ENCODE results near the gene PLIN5.

The PLIN5 gene

DNA sequence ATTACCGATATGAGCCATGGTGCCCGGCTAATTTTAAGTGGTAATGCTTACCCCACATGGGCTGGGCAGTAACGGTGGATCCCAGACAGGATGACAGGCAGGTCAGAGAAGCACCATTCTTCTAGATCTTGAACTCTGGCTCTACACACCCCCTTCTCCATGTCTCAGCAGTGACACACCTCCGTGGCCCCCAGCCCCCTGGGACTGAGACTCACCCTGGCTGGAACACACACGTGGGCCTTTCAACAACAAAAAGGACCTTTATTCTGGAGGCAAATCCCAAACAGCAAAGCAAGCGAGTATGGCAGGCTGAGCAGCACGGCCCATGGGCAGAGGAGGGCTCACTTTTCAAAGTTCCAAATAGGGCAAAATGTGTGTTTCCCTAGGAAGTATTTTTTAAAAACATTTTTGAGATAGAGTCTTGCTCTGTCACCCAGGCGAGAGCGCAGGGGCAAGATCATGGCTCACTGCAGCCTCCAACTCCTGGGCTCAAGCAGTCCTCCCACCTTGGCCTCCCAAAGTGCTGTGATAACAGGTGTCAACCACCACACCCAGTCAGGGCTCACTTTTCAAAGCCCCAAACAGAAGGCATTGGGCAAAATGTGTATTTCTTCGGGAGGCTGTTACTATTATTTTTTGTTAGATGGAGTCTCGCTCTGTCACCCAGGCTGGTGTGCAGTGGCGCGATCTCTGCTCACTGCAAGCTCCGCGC lies 12.6 kb downstream of the PLIN5 start:
- DNase-seq (ENCODE audit: low read depth), result no peak

DNA sequence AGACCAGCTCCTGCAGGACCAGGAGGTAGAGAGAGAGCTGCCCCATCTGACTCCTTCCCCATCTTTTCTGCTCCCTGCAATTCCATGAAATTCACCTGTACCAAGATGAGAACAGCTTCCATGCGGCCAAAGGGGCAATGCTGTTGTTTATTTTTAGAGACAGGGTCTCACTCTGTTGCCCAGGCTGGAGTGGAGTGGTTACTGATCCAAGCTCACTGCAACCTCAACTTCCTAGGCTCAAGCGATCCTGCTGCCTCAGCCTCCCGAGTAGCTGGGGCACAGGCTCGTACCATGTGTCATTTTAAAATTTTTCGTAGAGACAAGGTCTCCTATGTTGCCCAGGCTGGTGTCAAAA lies 13.2 kb downstream of the PLIN5 start:
- no peak for DNase-seq (ENCODE audit: low read depth)

DNA sequence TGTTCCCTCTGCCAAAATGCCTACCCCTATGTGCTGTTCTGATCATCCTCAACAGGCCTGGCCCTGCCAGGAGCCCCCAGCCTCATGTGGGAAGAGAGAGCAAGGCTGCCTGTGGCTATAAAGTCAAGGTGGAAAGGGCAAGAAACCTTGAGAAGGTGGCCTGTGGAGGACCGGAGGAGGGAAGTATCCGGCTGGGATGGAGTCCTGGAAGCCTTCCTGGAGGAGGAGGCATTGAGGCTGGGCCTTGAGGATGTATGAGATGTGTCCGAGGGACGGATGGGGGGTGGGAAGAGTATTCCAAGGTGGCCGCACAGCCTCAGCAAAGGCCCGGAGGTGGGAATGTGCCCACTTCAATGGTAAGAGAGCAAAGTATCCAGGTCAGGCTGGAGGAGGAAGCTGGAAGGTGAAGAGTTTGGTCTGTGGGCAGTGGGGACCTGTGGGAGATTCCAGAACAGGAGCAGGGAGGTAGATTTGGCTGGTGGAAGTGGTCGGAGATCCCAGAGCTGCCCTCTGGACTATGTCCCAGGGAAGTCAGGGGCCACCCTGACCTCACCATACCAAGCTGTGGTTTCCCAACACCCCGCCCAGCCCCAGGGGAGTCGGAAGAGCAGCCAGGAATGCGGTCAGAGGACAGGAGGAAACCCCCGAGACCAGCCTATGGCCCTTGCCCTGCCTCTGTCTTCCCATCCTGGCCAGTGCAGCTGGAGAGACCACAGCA lies 13.7 kb downstream of the PLIN5 start:
- no peak for DNase-seq (ENCODE audit: low read depth)

DNA sequence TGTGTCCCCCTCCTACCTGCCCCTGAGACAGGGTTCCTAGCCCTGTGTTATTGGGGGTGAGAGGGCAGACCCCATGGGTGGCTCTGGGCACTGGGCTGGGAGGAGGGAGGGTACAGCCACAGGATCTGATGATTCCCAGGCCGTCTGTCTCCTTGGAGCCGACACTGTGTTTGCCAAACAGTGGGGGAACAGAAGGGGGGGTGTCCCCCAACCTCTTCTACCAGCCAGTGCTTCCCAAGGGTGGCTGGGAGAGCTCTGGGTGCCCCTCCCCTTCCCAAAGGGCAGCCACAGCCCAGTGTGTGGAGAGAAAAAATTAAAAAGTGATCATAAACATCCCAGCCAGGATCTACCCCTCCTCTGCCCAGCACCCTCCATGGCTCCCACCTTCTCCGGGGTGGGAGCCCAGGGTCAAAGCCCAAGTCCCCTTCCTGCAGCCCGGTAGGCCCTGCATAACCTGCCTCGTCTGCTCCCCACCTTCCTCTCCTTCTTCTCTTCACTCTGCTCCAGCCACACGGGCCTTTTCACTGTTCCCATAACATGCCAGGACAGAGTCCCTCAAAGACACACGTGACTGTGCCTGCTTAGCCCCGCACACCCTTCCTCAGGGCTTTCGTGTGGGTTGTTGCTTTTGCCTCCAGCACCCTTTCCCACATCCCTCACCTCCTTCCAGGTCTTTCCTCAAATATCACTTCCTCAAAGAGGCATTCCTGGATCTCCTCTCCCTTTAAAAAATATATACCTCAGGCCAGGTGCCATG lies 15.3 kb downstream of the PLIN5 start:
- DNase-seq (ENCODE audit: low read depth), result no peak

DNA sequence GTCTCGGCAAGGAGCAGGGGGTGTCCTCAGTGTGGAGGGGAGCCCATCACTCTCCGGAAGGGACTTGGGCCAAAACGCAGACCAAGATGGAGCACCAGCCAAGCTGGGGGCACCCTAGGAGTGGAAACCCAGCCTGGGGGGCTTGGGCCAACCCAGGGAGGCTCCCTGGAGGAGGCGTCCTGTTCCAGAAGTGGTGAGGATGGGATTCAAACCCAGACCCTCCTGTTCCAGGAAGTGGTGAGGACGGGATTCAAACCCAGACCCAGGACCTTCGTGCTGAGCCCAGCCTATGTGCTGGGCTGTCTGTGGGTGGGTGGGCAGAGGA lies 15.9 kb downstream of the PLIN5 start:
- DNase-seq (ENCODE audit: low read depth), result no peak

DNA sequence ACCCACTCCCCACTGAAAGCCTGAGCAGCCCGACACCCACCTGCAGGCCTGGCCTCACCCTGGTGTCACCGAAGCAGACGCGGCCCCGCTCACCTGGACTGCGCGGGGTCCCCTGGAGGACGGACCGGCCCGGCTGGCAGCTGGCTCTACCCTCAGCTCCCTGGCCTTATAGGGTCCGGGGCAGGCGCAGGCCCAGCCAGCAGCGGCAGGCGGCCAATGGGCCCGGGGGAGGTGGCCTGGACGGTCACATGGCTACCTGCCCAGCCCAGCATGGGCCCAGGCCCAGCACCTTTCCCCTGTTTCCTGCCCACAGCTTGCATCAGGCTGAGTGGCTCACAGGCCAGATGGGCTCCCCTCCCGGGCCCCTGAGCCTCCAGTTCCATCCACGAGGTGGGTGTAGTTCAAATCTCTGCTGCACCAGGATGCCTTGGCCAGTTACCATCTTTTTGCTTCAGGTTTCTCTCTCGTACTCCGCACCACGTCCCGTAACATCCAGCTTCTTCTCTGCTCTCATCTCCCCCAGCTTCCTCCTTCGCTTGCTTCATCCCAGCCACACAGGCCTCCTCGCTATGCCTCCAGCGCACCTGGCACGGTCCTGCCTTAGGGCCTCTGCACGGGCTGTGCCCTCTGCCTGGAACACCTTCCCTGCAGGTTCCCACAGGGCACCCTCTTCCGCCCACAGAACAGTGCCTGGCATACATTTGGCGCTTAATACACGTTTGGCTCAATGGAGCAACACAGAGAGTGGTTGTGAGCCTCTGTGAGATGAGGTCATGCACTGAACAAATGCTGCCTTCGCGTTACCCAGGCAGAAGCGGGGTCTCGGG lies 16.5 kb downstream of the PLIN5 start, which contains the start of gene PLIN4:
PLIN4 (minus strand) TSS at position 142 of the 827 bp plus-strand sequence. CDS start 214 bp downstream, outside the sequence.
- no peak for DNase-seq (ENCODE audit: low read depth)

DNA sequence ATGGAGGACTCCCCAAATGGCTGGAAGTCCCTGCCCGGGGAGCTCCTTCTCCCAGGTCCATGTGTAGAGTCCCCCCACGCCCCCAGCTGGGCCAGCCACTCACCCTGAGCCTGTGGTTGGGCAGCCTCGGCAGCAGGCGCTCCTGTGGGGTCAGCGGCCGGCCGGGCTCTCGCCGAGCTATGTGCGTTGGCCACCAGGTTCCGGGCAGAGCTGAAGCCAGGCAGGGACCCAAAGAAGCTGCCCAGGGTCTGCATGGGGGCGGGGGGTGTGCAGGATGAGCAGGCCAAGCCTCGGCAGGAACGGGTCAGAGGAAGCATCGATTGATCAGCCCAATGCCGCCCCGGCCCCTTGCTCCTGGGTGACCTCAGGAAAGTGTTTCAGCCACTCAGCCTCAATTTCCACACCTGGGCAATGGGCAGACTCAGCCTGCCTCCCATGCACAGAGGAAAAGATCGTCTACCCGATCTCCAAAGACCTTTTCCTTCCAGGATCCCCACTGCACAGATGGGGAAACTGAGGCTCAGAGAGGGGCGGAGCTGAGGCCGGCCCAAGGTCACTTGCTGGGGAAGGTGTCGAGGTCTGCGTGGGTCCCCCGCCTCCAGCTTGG lies 17.5 kb downstream of the PLIN5 start:
- DNase-seq (ENCODE audit: low read depth), result no peak

DNA sequence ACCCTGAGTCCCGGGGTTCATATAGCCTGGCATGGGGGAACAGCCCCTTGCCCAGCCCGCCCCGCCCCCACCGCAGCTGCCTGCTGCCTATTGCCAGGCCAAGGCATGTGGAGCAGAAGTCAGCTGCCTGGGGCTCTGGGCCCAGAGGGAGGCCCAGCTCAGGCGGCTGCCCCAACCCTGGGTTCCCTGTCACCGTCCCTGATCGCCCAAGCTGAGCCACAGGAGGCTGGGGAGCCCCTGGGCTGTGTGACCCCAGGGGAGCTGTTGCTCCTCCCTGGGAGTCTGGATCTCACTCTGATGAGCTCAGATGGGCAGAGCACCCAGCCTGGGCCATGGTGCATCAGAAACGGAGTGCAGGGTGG lies 18.1 kb downstream of the PLIN5 start:
- DNase-seq (ENCODE audit: low read depth), result no peak

DNA sequence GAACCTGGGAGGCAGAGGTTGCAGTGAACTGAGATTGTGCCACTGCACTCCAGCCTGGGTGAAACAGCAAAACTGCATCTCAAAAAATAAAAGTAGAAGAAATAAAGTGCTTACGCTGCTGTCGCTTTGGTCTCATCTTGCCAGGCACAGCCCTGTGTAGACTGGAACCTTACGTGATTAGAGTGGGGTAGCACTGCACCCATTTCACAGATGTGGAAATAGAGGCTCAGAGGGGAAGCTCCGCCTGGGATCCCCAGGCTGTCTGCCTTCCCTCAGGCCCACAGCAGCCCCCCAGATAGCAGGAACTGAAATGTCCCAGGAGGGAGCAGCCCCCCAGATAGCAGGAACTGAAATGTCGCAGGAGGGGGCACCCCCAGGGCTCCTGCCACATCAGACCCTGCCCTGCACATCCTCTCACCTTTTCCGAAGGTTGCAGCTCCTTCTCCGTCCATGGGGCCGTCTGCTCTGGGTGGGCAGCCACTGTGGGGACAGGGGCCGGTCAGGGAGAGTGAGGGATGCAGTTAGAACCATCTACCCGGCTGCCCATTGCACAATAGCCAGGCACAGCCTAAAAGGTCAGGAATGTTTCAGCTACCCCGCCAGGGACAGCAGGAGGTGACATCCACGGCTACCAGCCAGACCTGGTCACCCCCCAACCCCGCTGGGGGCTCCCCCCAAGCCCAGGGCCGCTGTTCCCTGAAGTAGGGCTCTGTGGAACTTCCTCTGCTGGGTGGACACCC lies 18.7 kb downstream of the PLIN5 start:
- no peak for DNase-seq (ENCODE audit: low read depth)

DNA sequence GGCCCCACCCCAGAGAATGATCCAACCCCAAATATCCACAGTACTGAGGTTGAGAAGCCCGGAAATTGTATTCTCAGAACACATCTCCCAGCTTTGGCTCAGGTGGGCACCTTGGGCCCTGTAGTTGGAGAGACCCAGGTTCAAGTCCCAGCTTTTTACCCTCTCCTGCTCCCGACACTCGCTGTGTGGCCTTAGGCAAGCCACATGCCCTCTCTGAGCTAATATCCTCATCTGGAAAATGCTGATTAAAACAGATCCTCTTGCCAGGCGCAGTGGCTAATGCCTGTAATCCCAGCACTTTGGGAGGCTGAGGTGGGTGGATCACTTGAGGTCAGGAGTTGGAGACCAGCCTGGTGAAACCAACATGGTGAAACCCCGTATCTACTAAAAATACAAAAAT lies 19.3 kb downstream of the PLIN5 start:
- no peak for DNase-seq (ENCODE audit: low read depth)

DNA sequence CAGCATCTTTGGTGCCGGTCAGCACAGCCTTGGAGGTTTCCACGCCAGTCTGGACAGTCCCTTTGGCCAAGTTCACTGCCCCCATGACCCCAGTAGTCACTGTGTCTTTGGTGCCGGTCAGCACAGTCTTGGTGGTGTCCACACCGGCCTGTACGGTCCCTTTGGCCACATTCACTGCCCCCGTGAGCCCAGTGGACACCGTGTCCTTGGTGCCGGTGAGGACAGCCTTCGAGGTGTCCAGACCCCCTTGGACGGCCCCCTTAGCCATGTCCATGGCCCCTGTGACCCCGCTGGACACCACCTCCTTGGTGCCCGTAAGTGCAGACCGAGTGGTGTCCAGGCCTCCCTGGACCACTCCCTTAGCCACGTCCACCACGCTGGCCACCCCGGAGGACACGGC lies 21.8 kb downstream of the PLIN5 start:
- no peak for DNase-seq (ENCODE audit: low read depth)

DNA sequence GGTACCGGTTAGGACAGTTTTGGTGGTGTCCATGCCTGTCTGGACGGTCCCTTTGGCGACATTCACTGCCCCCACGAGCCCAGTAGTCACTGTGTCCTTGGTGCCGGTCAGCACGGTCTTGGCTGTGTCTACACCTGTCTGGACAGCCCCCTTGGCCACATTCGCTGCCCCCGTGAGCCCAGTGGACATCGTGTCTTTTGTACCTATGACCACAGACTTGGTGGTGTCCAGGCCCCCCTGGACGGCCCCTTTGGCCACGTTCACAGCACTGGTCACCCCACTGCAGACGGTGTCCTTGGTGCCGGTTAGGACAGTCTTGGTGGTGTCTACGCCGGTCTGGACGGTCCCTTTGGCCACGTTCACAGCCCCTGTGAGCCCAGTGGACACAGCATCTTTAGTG lies 23.0 kb downstream of the PLIN5 start:
- no peak for DNase-seq (ENCODE audit: low read depth)

DNA sequence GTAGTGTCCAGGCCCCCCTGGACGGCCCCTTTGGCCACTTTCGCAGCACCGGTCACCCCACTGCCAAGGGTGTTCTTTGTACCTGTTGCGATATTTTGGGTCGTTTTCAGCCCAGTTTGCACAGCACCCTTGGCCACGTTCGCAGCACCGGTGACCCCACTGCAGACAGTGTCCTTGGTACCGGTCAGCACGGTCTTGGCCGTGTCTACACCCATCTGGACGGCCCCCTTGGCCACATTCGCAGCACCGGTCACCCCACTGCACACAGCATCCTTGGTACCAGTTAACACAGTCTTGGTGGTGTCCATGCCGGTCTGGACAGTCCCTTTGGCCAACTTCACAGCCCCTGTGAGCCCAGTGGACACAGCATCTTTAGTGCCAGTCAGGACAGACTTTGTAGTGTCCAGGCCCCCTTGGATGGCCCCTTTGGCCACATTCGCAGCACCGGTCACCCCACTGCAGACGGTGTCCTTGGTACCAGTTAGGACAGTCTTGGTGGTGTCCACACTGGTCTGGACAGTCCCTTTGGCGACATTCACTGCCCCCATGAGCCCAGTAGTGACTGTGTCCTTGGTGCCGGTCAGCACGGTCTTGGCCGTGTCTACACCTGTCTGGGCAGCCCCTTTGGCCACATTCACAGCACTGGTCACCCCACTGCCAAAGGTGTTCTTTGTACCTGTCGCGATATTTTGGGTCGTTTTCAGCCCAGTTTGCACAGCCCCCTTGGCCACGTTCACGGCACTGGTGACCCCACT lies 23.5 kb downstream of the PLIN5 start:
- DNase-seq (ENCODE audit: low read depth), result no peak

DNA sequence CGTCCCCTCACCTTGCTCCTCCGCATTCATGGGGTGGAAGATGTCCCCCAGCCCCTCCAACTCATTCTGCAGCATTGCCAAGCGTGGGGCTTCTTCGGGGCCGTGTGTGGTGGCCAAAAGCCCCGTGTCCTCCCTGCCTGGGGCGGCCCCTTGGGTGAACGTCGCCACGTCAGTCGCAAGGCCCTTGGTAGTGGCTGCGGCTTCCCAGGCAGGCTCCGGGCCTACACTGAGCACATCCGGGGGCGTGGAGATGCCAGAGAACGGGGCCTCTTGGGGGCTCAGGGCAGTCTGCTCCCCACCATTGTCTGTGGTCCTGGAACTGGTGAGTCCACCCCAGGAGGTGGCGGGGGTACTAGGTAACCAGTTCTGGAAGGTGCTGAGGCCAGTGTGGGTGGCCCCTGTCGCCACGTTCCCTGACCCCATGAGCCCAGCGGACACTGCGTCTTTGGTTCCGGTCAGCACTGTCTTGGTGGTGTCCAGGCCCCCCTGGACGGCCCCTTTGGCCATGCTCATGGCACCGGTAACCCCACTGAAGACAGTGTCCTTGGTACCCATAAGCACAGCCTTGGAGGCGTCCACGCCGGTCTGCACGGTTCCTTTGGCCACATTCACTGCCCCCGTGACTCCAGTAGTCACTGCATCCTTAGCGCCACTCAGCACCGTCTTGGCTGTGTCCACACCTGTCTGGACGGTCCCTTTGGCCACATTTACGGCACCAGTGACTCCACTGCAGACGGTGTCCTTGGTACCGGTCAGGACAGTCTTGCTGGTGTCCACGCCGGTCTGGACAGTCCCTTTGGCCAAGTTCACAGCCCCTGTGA lies 24.4 kb downstream of the PLIN5 start:
- no peak for DNase-seq (ENCODE audit: low read depth)

DNA sequence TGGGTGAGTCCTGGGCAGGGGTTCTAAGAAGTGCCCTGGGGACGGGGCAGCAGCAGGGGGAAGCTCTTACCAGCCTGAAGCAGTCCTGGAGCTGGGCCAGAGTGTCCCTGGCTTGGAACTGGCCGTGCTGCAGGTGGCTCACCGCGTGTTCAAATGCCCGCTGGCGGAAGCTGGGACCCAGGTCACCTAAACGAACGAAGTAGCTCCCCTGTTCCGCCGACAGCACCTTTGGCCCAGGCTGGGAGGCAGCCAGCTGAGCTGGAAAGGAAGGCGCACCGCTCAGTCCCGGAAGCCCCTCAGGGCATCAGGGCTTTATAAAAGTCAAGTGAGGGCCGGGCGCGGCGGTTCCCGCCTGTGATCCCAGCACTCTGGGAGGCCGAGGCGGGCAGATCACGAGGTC lies 26.3 kb downstream of the PLIN5 start:
- no peak for DNase-seq (ENCODE audit: low read depth)

DNA sequence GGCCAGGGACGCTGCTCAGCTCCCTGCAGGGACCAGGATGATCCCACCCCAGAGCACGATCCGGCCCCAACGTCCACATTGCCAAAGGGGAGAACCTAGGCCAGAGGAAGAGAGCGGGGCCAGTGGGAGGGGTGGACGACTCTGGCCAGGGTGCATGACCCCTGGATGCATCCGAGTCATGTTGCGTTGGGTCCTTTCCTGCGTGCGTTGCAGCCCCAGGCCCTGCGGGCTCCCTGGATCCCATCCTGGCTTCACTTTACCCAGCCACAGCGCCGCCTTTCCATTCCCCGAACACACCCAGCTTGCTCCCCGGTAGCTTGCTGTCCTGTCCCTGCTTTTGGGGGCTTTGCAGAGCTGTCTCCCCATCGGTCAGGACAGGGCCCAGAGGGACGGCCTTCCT lies 27.2 kb downstream of the PLIN5 start:
- DNase-seq (ENCODE audit: low read depth), result no peak

DNA sequence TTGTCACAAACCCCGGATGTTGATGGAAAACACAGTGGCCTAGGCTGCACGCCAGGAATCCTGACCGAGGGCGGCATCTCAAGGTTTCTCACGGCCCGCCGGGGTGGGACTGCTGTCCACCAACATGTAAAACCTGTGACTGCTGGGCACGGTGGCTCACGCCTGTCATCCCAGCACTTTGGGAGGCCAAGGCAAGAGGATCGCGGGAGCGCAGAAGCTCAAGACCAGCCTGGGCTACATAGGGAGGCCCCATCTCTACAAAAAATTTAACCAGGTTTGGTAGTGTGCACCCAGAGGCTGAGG lies 27.9 kb downstream of the PLIN5 start:
- DNase-seq (ENCODE audit: low read depth), result no peak

DNA sequence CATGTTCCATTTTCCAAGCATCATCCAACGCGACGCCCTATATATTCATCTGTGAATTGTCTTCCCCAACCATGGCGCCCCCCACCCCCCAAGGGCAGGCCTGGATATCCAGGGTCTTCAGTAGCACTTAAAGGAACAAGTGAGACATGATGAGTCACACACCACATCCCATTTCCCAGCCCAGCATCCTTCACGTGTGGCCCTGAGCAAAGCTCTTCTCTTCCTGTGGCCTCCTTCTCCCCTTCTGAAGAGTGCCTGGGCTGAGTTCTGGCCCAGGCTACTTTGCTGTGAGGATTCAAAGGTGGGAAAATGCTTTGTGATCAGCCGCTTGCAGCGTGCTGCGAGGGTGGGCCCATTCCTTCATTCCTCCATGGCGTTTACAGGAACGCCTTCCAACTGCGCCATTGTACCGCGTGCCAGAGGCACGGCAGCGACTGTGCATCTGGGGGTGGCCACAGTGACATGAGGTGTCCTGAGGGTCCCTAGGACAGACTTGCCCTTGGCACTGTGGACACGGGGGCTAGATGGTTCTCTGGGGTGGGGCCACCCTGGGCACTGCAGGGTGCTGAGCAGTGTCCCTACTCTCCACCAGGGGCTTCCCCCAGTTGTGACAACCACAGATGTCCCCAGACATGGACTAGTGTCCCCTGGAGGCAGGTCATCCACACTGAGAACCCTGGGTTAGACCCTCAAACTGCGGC lies 28.4 kb downstream of the PLIN5 start:
- DNase-seq (ENCODE audit: low read depth), result no peak

Measured in T-helper 22 cell (primary cell).